Measurements from ENCODE around the gene FOXP3.

GRCh38 chrX:49292400-49293362 lies 28.2 kb upstream of the FOXP3 start:
- TF ChIP-seq CTCF (conservative IDR thresholded peaks at IDR 0.05; ENCODE audit: low read depth in 2 of 2): no peak
- TF ChIP-seq CREB1 (CRISPR knock-in tag; IDR thresholded peaks at IDR 0.05; ENCODE audit: low read depth): no peak
- no peak for TF ChIP-seq EZH2 (IDR thresholded peaks at IDR 0.05; ENCODE audit: low read depth, unreplicated experiment)
